IMR-90 (cell line): ENCODE results near the gene ARHGAP10. TPM values are rescaled to one million over a fixed set of nuclear protein-coding genes. Genes with fewer than 3 reads are reported as not detected.
A peak's percentile ranks its signal among the peaks of the same experiment; 100 is the strongest.

Experiments
- ATAC-seq: fragments of 200-7000 bp; cut with Tn5 transposase; 2 replicates; pipeline ENCODE4 v1.9.1; 2020; ENCODE audit warnings: low read depth, mild to moderate bottlenecking, moderate library complexity
- BruUV-seq: library from RNA; stranded (reverse); fragments of 400-500 nt; replicated peaks from 2 replicates; lab custom pipeline; 2021; lab: Mats Ljungman, UMichigan
- CTCF ChIA-PET: fragments of 300-600 bp; formaldehyde crosslinking; extraction: SDS; loops from one replicate; lab custom pipeline; 2021; ENCODE audit warnings: antibody characterized with exemption; lab: Yijun Ruan, JAX
- POLR2A ChIA-PET: fragments of 300-600 bp; sonication (Branson Sonifier 250); formaldehyde crosslinking; loops from one replicate; lab custom pipeline; 2022; ENCODE audit warnings: antibody characterized with exemption; ENCODE audit not compliant: unreplicated experiment; lab: Charles Lee
- DNase-seq: peaks from one replicate; pipeline ENCODE4 v3.0.0; 2013
- H2AFZ ChIP-seq: replicated peaks from 2 replicates; pipeline ENCODE3; 2013; ENCODE audit warnings: low read length, mild to moderate bottlenecking; ENCODE audit not compliant: poor library complexity
- H2AK5ac ChIP-seq: 2 replicates; pipeline ENCODE4 v1.6.1; 2013; ENCODE audit warnings: low read depth, low read length, inconsistent platforms
- H2AK9ac ChIP-seq: replicated peaks from 2 replicates; pipeline ENCODE3; 2013; ENCODE audit warnings: mild to moderate bottlenecking, low read depth, low read length, moderate library complexity; ENCODE audit not compliant: poor library complexity
- H2BK120ac ChIP-seq: 2 replicates; pipeline ENCODE4 v1.6.1; 2013; ENCODE audit warnings: low read depth, low read length, inconsistent platforms
- H2BK15ac ChIP-seq: 3 replicates; pipeline ENCODE4 v1.6.1; 2013; ENCODE audit warnings: low read depth, low read length, inconsistent platforms
- H2BK20ac ChIP-seq: 2 replicates; pipeline ENCODE4 v1.6.1; 2013; ENCODE audit warnings: low read depth, mild to moderate bottlenecking, inconsistent platforms, low read length, moderate library complexity
- H2BK5ac ChIP-seq: 2 replicates; pipeline ENCODE4 v1.6.1; 2013; ENCODE audit warnings: mild to moderate bottlenecking, low read depth, low read length, inconsistent platforms; ENCODE audit not compliant: poor library complexity, severe bottlenecking
- H3K14ac ChIP-seq: replicated peaks from 2 replicates; pipeline ENCODE4 v1.6.1; 2013; ENCODE audit warnings: low read depth, low read length, inconsistent platforms
- H3K18ac ChIP-seq: 2 replicates; pipeline ENCODE4 v1.6.1; 2013; ENCODE audit warnings: low read depth, low read length, control low read depth
- H3K23ac ChIP-seq: 2 replicates; pipeline ENCODE4 v1.6.1; 2013; ENCODE audit warnings: low read depth, low read length, inconsistent platforms
- H3K27ac ChIP-seq: 2 replicates; pipeline ENCODE4 v1.5.1; 2013; ENCODE audit warnings: mild to moderate bottlenecking, control low read depth, low read length; ENCODE audit not compliant: insufficient read depth
- H3K27me3 ChIP-seq: 2 replicates; pipeline ENCODE4 v1.6.1; 2013; ENCODE audit warnings: low read length; ENCODE audit not compliant: control insufficient read depth, insufficient read depth
- H3K36me3 ChIP-seq: 2 replicates; pipeline ENCODE4 v1.6.1; 2013; ENCODE audit warnings: low read length, mixed read lengths; ENCODE audit not compliant: control insufficient read depth, insufficient read depth
- H3K4ac ChIP-seq: 2 replicates; pipeline ENCODE4 v1.6.1; 2013; ENCODE audit warnings: low read depth, low read length, inconsistent platforms
- H3K4me1 ChIP-seq: 2 replicates; pipeline ENCODE4 v1.6.1; 2013; ENCODE audit warnings: low read length, mixed read lengths; ENCODE audit not compliant: control insufficient read depth, insufficient read depth
- H3K4me2 ChIP-seq: 2 replicates; pipeline ENCODE4 v1.6.1; 2013; ENCODE audit warnings: low read depth, mild to moderate bottlenecking, control low read depth, low read length, moderate library complexity
- H3K4me3 ChIP-seq: 2 replicates; pipeline ENCODE4 v1.5.1; 2013; ENCODE audit warnings: low read depth, mild to moderate bottlenecking, control low read depth, low read length, moderate library complexity; ENCODE audit not compliant: insufficient read depth
- H3K56ac ChIP-seq: 2 replicates; pipeline ENCODE4 v1.6.1; 2013; ENCODE audit warnings: low read length, inconsistent platforms; ENCODE audit not compliant: insufficient read depth; ENCODE audit errors: extremely low read depth
- H3K79me1 ChIP-seq, 2 experiments: 2 replicates each; pipeline ENCODE4 v1.6.1; 2013; ENCODE audit warnings: low read length in 2 of 2, inconsistent platforms in 1 of 2, low read depth in 1 of 2
- H3K9ac ChIP-seq: 2 replicates; pipeline ENCODE4 v1.6.1; 2013; ENCODE audit warnings: low read depth, low read length, control low read depth
- H3K9me1 ChIP-seq: 2 replicates; pipeline ENCODE4 v1.6.1; 2013; ENCODE audit warnings: low read length, inconsistent platforms; ENCODE audit not compliant: insufficient read depth
- H3K9me3 ChIP-seq: 2 replicates; pipeline ENCODE4 v1.6.1; 2013; ENCODE audit warnings: low read length; ENCODE audit not compliant: control insufficient read depth, insufficient read depth
- H4K20me1 ChIP-seq: 2 replicates; pipeline ENCODE4 v1.6.1; 2013; ENCODE audit warnings: low read length, inconsistent platforms; ENCODE audit not compliant: insufficient read depth
- H4K5ac ChIP-seq: 2 replicates; pipeline ENCODE4 v1.6.1; 2013; ENCODE audit warnings: mild to moderate bottlenecking, low read depth, low read length, control low read depth
- H4K8ac ChIP-seq, 2 experiments: 2 replicates each; pipeline ENCODE4 v1.6.1; 2013; ENCODE audit warnings: low read depth in 2 of 2, low read length in 2 of 2, control low read depth in 1 of 2, inconsistent platforms in 1 of 2
- H4K91ac ChIP-seq: 2 replicates; pipeline ENCODE4 v1.6.1; 2013; ENCODE audit warnings: low read depth, low read length, inconsistent platforms; ENCODE audit not compliant: insufficient read depth
- BHLHE40 ChIP-seq: fragments of 150-350 bp; IDR thresholded peaks from 2 replicates; pipeline ENCODE4 v1.6.1; 2016; ENCODE audit warnings: mild to moderate bottlenecking, low read depth, low read length
- CEBPB ChIP-seq: IDR thresholded peaks from 2 replicates; pipeline ENCODE4 v1.6.1; 2012; ENCODE audit warnings: low read depth, low read length, improper control_type of control experiment
- CHD1 ChIP-seq: IDR thresholded peaks from 2 replicates; pipeline ENCODE4 v1.6.1; 2012; ENCODE audit warnings: low read depth, low read length, improper control_type of control experiment
- FOS ChIP-seq: fragments of 150-350 bp; IDR thresholded peaks from 2 replicates; pipeline ENCODE4 v1.6.1; 2016; ENCODE audit warnings: low read depth, low read length
- MAFK ChIP-seq: IDR thresholded peaks from 2 replicates; pipeline ENCODE4 v1.6.1; 2012; ENCODE audit warnings: low read depth, low read length, improper control_type of control experiment
- MAZ ChIP-seq: IDR thresholded peaks from 2 replicates; pipeline ENCODE4 v1.6.1; 2012; ENCODE audit warnings: low read depth, mild to moderate bottlenecking, low read length, improper control_type of control experiment, moderate library complexity, borderline replicate concordance
- MXI1 ChIP-seq: IDR thresholded peaks from 2 replicates; pipeline ENCODE4 v1.6.1; 2012; ENCODE audit warnings: low read depth, mild to moderate bottlenecking, low read length, moderate library complexity, borderline replicate concordance
- NFE2L2 ChIP-seq: fragments of 150-350 bp; IDR thresholded peaks from 2 replicates; pipeline ENCODE4 v1.6.1; 2016; ENCODE audit warnings: low read depth, mild to moderate bottlenecking, low read length
- POLR2A ChIP-seq: IDR thresholded peaks from 2 replicates; pipeline ENCODE4 v1.6.1; 2012; ENCODE audit warnings: mild to moderate bottlenecking, low read depth, low read length
- RAD21 ChIP-seq: IDR thresholded peaks from 2 replicates; pipeline ENCODE4 v1.6.1; 2012; ENCODE audit warnings: low read length, improper control_type of control experiment
- RCOR1 ChIP-seq: IDR thresholded peaks from 2 replicates; pipeline ENCODE4 v1.6.1; 2012; ENCODE audit warnings: mild to moderate bottlenecking, low read length, improper control_type of control experiment; ENCODE audit not compliant: insufficient replicate concordance
- RFX5 ChIP-seq: IDR thresholded peaks from 2 replicates; pipeline ENCODE4 v1.8.0; 2012; ENCODE audit warnings: low read depth, mild to moderate bottlenecking, low read length, moderate library complexity
- SMC3 ChIP-seq: fragments of 150-350 bp; IDR thresholded peaks from 2 replicates; pipeline ENCODE4 v1.6.1; 2016; ENCODE audit warnings: low read depth, mild to moderate bottlenecking, antibody characterized with exemption, low read length, moderate library complexity
- WGBS, 2 experiments: methylation state at CpG; one replicate each; pipeline versions ENCODE4 v1.1.5 to v1.1.7; 2013; ENCODE audit warnings: missing lambda C conversion rate in 2 of 2; ENCODE audit not compliant: insufficient read length in 1 of 2; ENCODE audit errors: extremely low coverage in 2 of 2; 5-methylcytosine and 5-hydroxymethylcytosine counted together
- dilution Hi-C: fragments of 300-500 bp; cut with HindIII; formaldehyde crosslinking; loops from one replicate; pipeline ENCODE4 v1.14.3; 2018; ENCODE audit warnings: low sequenced_read_pairs; ENCODE audit not compliant: unreplicated experiment
- in situ Hi-C: fragments of 300-500 bp; cut with MboI; formaldehyde crosslinking; loops from 3 replicates; pipeline ENCODE4 v1.14.3; 2019; ENCODE audit warnings: low sequenced_read_pairs, inconsistent platforms, mixed read lengths
- intact Hi-C: fragments of 100-400 bp; cut with micrococcal nuclease; formaldehyde crosslinking; loops from 2 replicates; pipeline ENCODE4 v1.10.0; 2022
- polyA plus RNA-seq, 3 experiments: library from polyadenylated mRNA; depleted of rRNA; stranded (reverse); fragments of >200 nt; gene quantifications; 2 replicates each; pipeline ENCODE4 v1.2.3, GENCODE V29; 2012; ENCODE audit warnings: low replicate concordance in 1 of 3
- total RNA-seq: library from RNA; depleted of rRNA; stranded (reverse); fragments of >200 nt; gene quantifications from 2 replicates; pipeline ENCODE4 v1.2.3, GENCODE V29; 2012
- TF ChIP-seq, protein P1 (sequence below): fragments of 150-350 bp; IDR thresholded peaks from 2 replicates; pipeline ENCODE4 v1.6.1; 2016; ENCODE audit warnings: low read depth, mild to moderate bottlenecking, low read length, moderate library complexity, borderline replicate concordance
- TF ChIP-seq, protein P2 (sequence below): conservative IDR thresholded peaks from 2 replicates; pipeline ENCODE4 v1.5.1; 2012; ENCODE audit warnings: mild to moderate bottlenecking, low read depth, low read length, improper control_type of control experiment
- TF ChIP-seq, protein P3 (sequence below): fragments of 150-350 bp; IDR thresholded peaks from 2 replicates; pipeline ENCODE4 v1.6.1; 2017; ENCODE audit warnings: mild to moderate bottlenecking, antibody characterized with exemption, low read length, low read depth

Gene ARHGAP10
- total and polyA plus RNA-seq, 2 of the 4 experiments (the other 2 are of a cell fraction) = 27.1 to 29.4 TPM

DNA sequence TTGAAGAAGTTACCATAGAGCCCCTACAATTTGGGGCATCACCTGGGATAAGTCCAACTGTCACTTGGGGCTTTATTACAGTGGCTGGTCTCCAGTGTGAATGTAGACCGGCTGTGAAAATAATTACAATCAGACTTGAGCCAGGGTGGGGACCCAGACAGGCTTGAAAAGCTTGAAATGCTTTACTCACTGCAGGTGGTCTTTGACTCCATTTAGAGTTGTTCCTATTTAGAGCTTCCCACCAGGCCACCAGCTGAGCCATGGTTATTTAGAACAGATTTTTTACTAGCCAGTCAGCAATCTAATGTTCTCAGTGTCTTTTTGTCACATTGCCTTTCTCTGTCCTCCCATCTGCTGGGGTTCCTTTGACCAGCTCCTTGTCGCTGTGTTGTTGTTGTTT, 5.7 kb downstream of the ARHGAP10 start:
- Histone ChIP-seq H3K18ac (peak overlapping the region; percentile 54; the same call in 1 of the 2 replicates), H3K4ac (peak overlapping the region; percentile 25; the same call in 1 of the 2 replicates), H3K36me3 (no peaks in the 10 kb centered on the region), H2BK20ac (no peak overlapping the region), H3K56ac (no peak overlapping the region; the same call in 1 of the 2 replicates), H3K9ac (no peak overlapping the region), H2AFZ (no peak overlapping the region), H4K5ac (no peak overlapping the region; the same call in 1 of the 2 replicates), H3K9me1 (peaks cover 15% of the 10 kb centered on the region), H2BK120ac (no peak overlapping the region), H4K8ac (no peak overlapping the region), H2BK15ac (peak overlapping the region; percentile 3; the same call in 1 of the 3 replicates), H3K27me3 (no peaks in the 10 kb centered on the region), H3K9me3 (no peaks in the 10 kb centered on the region), H2BK5ac (no peak overlapping the region), H4K20me1 (peaks cover 34% of the 10 kb centered on the region), H3K23ac (peak overlapping the region; percentile 45; the same call in 1 of the 2 replicates), H3K14ac (peak overlapping the region; percentile 19; the same call in 1 of the 2 replicates), H3K4me2 (no peak overlapping the region), H2AK5ac (0 out of 2 replicates have a peak overlapping the region, but pooled peaks have one; percentile 14), H3K4me1 (peaks cover 23% of the 10 kb centered on the region), H3K4me3 (no peak overlapping the region), H3K79me1 (peaks cover 29 to 75% of the 10 kb centered on the region in 2 experiments), H4K91ac (no peak overlapping the region), H3K27ac (no peak overlapping the region), H2AK9ac (no peak overlapping the region)
- TF ChIP-seq MAZ (no peak), NFE2L2 (no peak), CEBPB (no peak), POLR2A (no peak), FOS (no peak), RCOR1 (no peak), MXI1 (no peak), RFX5 (no peak), RAD21 (no peak), MAFK (no peak), SMC3 (no peak), CHD1 (no peak), BHLHE40 (no peak)
- TF ChIP-seq, protein P1, sequence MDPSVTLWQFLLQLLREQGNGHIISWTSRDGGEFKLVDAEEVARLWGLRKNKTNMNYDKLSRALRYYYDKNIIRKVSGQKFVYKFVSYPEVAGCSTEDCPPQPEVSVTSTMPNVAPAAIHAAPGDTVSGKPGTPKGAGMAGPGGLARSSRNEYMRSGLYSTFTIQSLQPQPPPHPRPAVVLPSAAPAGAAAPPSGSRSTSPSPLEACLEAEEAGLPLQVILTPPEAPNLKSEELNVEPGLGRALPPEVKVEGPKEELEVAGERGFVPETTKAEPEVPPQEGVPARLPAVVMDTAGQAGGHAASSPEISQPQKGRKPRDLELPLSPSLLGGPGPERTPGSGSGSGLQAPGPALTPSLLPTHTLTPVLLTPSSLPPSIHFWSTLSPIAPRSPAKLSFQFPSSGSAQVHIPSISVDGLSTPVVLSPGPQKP = no peak
- TF ChIP-seq, protein P2, sequence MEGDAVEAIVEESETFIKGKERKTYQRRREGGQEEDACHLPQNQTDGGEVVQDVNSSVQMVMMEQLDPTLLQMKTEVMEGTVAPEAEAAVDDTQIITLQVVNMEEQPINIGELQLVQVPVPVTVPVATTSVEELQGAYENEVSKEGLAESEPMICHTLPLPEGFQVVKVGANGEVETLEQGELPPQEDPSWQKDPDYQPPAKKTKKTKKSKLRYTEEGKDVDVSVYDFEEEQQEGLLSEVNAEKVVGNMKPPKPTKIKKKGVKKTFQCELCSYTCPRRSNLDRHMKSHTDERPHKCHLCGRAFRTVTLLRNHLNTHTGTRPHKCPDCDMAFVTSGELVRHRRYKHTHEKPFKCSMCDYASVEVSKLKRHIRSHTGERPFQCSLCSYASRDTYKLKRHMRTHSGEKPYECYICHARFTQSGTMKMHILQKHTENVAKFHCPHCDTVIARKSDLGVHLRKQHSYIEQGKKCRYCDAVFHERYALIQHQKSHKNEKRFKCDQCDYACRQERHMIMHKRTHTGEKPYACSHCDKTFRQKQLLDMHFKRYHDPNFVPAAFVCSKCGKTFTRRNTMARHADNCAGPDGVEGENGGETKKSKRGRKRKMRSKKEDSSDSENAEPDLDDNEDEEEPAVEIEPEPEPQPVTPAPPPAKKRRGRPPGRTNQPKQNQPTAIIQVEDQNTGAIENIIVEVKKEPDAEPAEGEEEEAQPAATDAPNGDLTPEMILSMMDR = no peak
- TF ChIP-seq, protein P3, sequence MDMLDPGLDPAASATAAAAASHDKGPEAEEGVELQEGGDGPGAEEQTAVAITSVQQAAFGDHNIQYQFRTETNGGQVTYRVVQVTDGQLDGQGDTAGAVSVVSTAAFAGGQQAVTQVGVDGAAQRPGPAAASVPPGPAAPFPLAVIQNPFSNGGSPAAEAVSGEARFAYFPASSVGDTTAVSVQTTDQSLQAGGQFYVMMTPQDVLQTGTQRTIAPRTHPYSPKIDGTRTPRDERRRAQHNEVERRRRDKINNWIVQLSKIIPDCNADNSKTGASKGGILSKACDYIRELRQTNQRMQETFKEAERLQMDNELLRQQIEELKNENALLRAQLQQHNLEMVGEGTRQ = no peak
- in situ Hi-C loops = no loop called here
- intact Hi-C loops = no loop called here
- no peak for ATAC-seq
- WGBS, 2 experiments = no CpG with 5 or more reads among the region's 2 CpGs
- ChIA-PET CTCF (interaction anchor here (0.6 to 1.4 kb wide), 4 partner anchors 24 to 173 kb away, joined by 3 to 4 read pairs (median 4); no protein-coding TSS in a partner anchor), POLR2A (no interaction called here)
- DNase-seq = no peak
- BruUV-seq = no TSS peak
- dilution Hi-C loops = no loop called here
